Measurements from ENCODE around the gene ADRA2C.
A peak's percentile ranks its signal among the peaks of the same experiment; 100 is the strongest.

Gene ADRA2C

GRCh38 chr4:3801931-3802550 is 35.9 kb downstream of the ADRA2C start:
- Histone ChIP-seq H3K9ac (ENCODE audit: low read depth, low read length) (no peak overlapping the region), H3K4me3 (ENCODE audit: low read length) (no peak overlapping the region), H3K27me3 (ENCODE audit: insufficient read depth, low read length) (no peaks in the 10 kb centered on the region), H3K36me3 (ENCODE audit: insufficient read depth, low read length) (no peaks in the 10 kb centered on the region), H3K27ac (ENCODE audit: low read depth, low read length) (no peak overlapping the region), H3K9me3 (ENCODE audit: insufficient read depth, low read depth, low read length) (peaks cover 2% of the 10 kb centered on the region; the same call in 1 of the 2 replicates), H3K4me1 (ENCODE audit: insufficient read depth, low read length) (peaks cover 15% of the 10 kb centered on the region)
- WGBS = 82% methylated on average over 15 of the region's 15 CpGs

GRCh38 chr4:3802571-3803474 is 36.6 kb downstream of the ADRA2C start:
- Histone ChIP-seq H3K9me3 (ENCODE audit: insufficient read depth, low read depth, low read length) (no peaks in the 10 kb centered on the region), H3K9ac (ENCODE audit: low read depth, low read length) (no peak overlapping the region), H3K4me3 (ENCODE audit: low read length) (no peak overlapping the region), H3K4me1 (ENCODE audit: insufficient read depth, low read length) (peaks cover 20% of the 10 kb centered on the region), H3K27ac (ENCODE audit: low read depth, low read length) (no peak overlapping the region), H3K36me3 (ENCODE audit: insufficient read depth, low read length) (no peaks in the 10 kb centered on the region), H3K27me3 (ENCODE audit: insufficient read depth, low read length) (no peaks in the 10 kb centered on the region)
- WGBS = 71% methylated on average over 13 of the region's 13 CpGs

- H3K9me3 ChIP-seq (ENCODE audit: insufficient read depth, low read depth, low read length) = no peaks in the 10 kb centered on the region
- WGBS = 81% methylated on average over 18 of the region's 18 CpGs
- H3K4me1 ChIP-seq (ENCODE audit: insufficient read depth, low read length) = peaks cover 25% of the 10 kb centered on the region
- no peaks in the 10 kb centered on the region for H3K36me3 ChIP-seq (ENCODE audit: insufficient read depth, low read length)
- H3K27me3 ChIP-seq (ENCODE audit: insufficient read depth, low read length) = peaks cover 1% of the 10 kb centered on the region; the same call in 1 of the 2 replicates
- no peak overlapping the region for H3K9ac ChIP-seq (ENCODE audit: low read depth, low read length)
- no peak overlapping the region for H3K4me3 ChIP-seq (ENCODE audit: low read length)
- no peak overlapping the region for H3K27ac ChIP-seq (ENCODE audit: low read depth, low read length)
Measured at GRCh38 chr4:3803475-3803847, 37.3 kb downstream of the ADRA2C start.

- Histone ChIP-seq H3K9ac (ENCODE audit: low read depth, low read length) (no peak overlapping the region), H3K9me3 (ENCODE audit: insufficient read depth, low read depth, low read length) (no peaks in the 10 kb centered on the region), H3K4me1 (ENCODE audit: insufficient read depth, low read length) (peaks cover 25% of the 10 kb centered on the region), H3K27me3 (ENCODE audit: insufficient read depth, low read length) (peaks cover 6% of the 10 kb centered on the region; the same call in 1 of the 2 replicates), H3K36me3 (ENCODE audit: insufficient read depth, low read length) (no peaks in the 10 kb centered on the region), H3K27ac (ENCODE audit: low read depth, low read length) (no peak overlapping the region), H3K4me3 (ENCODE audit: low read length) (no peak overlapping the region)
- WGBS = 78% methylated on average over 8 of the region's 8 CpGs
Measured at GRCh38 chr4:3803946-3804345, 37.8 kb downstream of the ADRA2C start.

- Histone ChIP-seq H3K9me3 (ENCODE audit: insufficient read depth, low read depth, low read length) (no peaks in the 10 kb centered on the region), H3K27ac (ENCODE audit: low read depth, low read length) (no peak overlapping the region), H3K4me1 (ENCODE audit: insufficient read depth, low read length) (peaks cover 25% of the 10 kb centered on the region), H3K36me3 (ENCODE audit: insufficient read depth, low read length) (no peaks in the 10 kb centered on the region), H3K9ac (ENCODE audit: low read depth, low read length) (no peak overlapping the region), H3K27me3 (ENCODE audit: insufficient read depth, low read length) (peaks cover 7% of the 10 kb centered on the region; the same call in 1 of the 2 replicates), H3K4me3 (ENCODE audit: low read length) (no peak overlapping the region)
- WGBS = 84% methylated on average over 8 of the region's 8 CpGs
Measured at GRCh38 chr4:3805026-3805425, 38.8 kb downstream of the ADRA2C start.

- 95% methylated on average over 11 of the region's 11 CpGs for WGBS
- no peaks in the 10 kb centered on the region for H3K9me3 ChIP-seq (ENCODE audit: insufficient read depth, low read depth, low read length)
- H3K27me3 ChIP-seq (ENCODE audit: insufficient read depth, low read length) = peaks cover 7% of the 10 kb centered on the region; the same call in 1 of the 2 replicates
- H3K9ac ChIP-seq (ENCODE audit: low read depth, low read length) = no peak overlapping the region
- no peak overlapping the region for H3K27ac ChIP-seq (ENCODE audit: low read depth, low read length)
- H3K36me3 ChIP-seq (ENCODE audit: insufficient read depth, low read length) = no peaks in the 10 kb centered on the region
- H3K4me3 ChIP-seq (ENCODE audit: low read length) = no peak overlapping the region
- H3K4me1 ChIP-seq (ENCODE audit: insufficient read depth, low read length) = peaks cover 25% of the 10 kb centered on the region
Measured at GRCh38 chr4:3805731-3806130, 39.5 kb downstream of the ADRA2C start.

GRCh38 chr4:3807311-3807710 is 41.1 kb downstream of the ADRA2C start:
- no peak overlapping the region for H3K27ac ChIP-seq (ENCODE audit: low read depth, low read length)
- no peak overlapping the region for H3K9ac ChIP-seq (ENCODE audit: low read depth, low read length)
- no peaks in the 10 kb centered on the region for H3K36me3 ChIP-seq (ENCODE audit: insufficient read depth, low read length)
- peaks cover 21% of the 10 kb centered on the region for H3K4me1 ChIP-seq (ENCODE audit: insufficient read depth, low read length)
- H3K4me3 ChIP-seq (ENCODE audit: low read length) = no peak overlapping the region
- H3K27me3 ChIP-seq (ENCODE audit: insufficient read depth, low read length) = peaks cover 7% of the 10 kb centered on the region; the same call in 1 of the 2 replicates
- WGBS = 74% methylated on average over 6 of the region's 6 CpGs
- no peaks in the 10 kb centered on the region for H3K9me3 ChIP-seq (ENCODE audit: insufficient read depth, low read depth, low read length)

GRCh38 chr4:3807822-3808496 is 41.8 kb downstream of the ADRA2C start:
- H3K4me3 ChIP-seq (ENCODE audit: low read length) = no peak overlapping the region
- no peak overlapping the region for H3K27ac ChIP-seq (ENCODE audit: low read depth, low read length)
- H3K27me3 ChIP-seq (ENCODE audit: insufficient read depth, low read length) = peaks cover 7% of the 10 kb centered on the region; the same call in 1 of the 2 replicates
- no peaks in the 10 kb centered on the region for H3K36me3 ChIP-seq (ENCODE audit: insufficient read depth, low read length)
- peaks cover 14% of the 10 kb centered on the region for H3K4me1 ChIP-seq (ENCODE audit: insufficient read depth, low read length)
- 27% methylated on average over 13 of the region's 14 CpGs for WGBS
- 0 out of 2 replicates have a peak overlapping the region, but pooled peaks have one; percentile 12 for H3K9ac ChIP-seq (ENCODE audit: low read depth, low read length)
- no peaks in the 10 kb centered on the region for H3K9me3 ChIP-seq (ENCODE audit: insufficient read depth, low read depth, low read length)

GRCh38 chr4:3808597-3808996 is 42.4 kb downstream of the ADRA2C start:
- Histone ChIP-seq H3K4me1 (ENCODE audit: insufficient read depth, low read length) (peaks cover 10% of the 10 kb centered on the region), H3K27me3 (ENCODE audit: insufficient read depth, low read length) (peaks cover 7% of the 10 kb centered on the region; the same call in 1 of the 2 replicates), H3K4me3 (ENCODE audit: low read length) (no peak overlapping the region), H3K9ac (ENCODE audit: low read depth, low read length) (no peak overlapping the region), H3K27ac (ENCODE audit: low read depth, low read length) (no peak overlapping the region), H3K36me3 (ENCODE audit: insufficient read depth, low read length) (no peaks in the 10 kb centered on the region), H3K9me3 (ENCODE audit: insufficient read depth, low read depth, low read length) (no peaks in the 10 kb centered on the region)
- WGBS = 87% methylated on average over 5 of the region's 5 CpGs

- no peak overlapping the region for H3K9ac ChIP-seq (ENCODE audit: low read depth, low read length)
- H3K36me3 ChIP-seq (ENCODE audit: insufficient read depth, low read length) = no peaks in the 10 kb centered on the region
- 94% methylated on average over 29 of the region's 29 CpGs for WGBS
- no peak overlapping the region for H3K27ac ChIP-seq (ENCODE audit: low read depth, low read length)
- H3K9me3 ChIP-seq (ENCODE audit: insufficient read depth, low read depth, low read length) = no peaks in the 10 kb centered on the region
- H3K27me3 ChIP-seq (ENCODE audit: insufficient read depth, low read length) = peaks cover 7% of the 10 kb centered on the region; the same call in 1 of the 2 replicates
- H3K4me1 ChIP-seq (ENCODE audit: insufficient read depth, low read length) = peaks cover 10% of the 10 kb centered on the region
- no peak overlapping the region for H3K4me3 ChIP-seq (ENCODE audit: low read length)
Measured at GRCh38 chr4:3809028-3809427, 42.8 kb downstream of the ADRA2C start.

All from HUES64 (cell line).